Breast epithelium (tissue), 3 donors: ENCODE results near the gene IGSF21.

Source experiments
- CTCF ChIP-seq, 3 donors: fragments of 450-650 bp; IDR thresholded peaks; one replicate each; pipeline ENCODE4 v1.5.1; 2016 to 2017; ENCODE audit warnings: antibody characterized with exemption in 3 of 3, mild to moderate bottlenecking in 3 of 3, moderate library complexity in 3 of 3
- POLR2A ChIP-seq: fragments of 450-650 bp; IDR thresholded peaks from one replicate; pipeline ENCODE4 v1.6.1; 2016; ENCODE audit warnings: antibody characterized with exemption, mild to moderate bottlenecking, moderate library complexity
- POLR2AphosphoS5 ChIP-seq, 3 donors: sonication (generic); formaldehyde crosslinking; IDR thresholded peaks; one replicate each; pipeline ENCODE4 v1.6.1; 2017; ENCODE audit warnings: antibody characterized with exemption in 3 of 3

- TF ChIP-seq CTCF (IDR thresholded peaks at IDR 0.05), result no peak
- TF ChIP-seq POLR2AphosphoS5 (IDR thresholded peaks at IDR 0.05), result no peak
- TF ChIP-seq POLR2A, result no peak
Measured at GRCh38 chr1:18132022-18132710, 24.6 kb downstream of the IGSF21 start.
